ENCODE data around the gene RNF5. TPM values are rescaled to one million over a fixed set of nuclear protein-coding genes. Genes with fewer than 3 reads are reported as not detected.

Gene RNF5
- total RNA-seq, 1 donor = 43.5 TPM

- no peak for TF ChIP-seq CTCF (IDR thresholded peaks at IDR 0.05; ENCODE audit: insufficient read depth, low read length)
- DNase-seq (ENCODE audit: low read depth) = peak; percentile 19
- H3K4me3 ChIP-seq (ENCODE audit: low read depth, low read length) = peak overlapping the region; percentile 80
Measured at GRCh38 chr6:32188381-32189068, 10.3 kb downstream of the RNF5 start.

GRCh38 chr6:32189069-32189741 lies 11.0 kb downstream of the RNF5 start:
- no peak for DNase-seq (ENCODE audit: low read depth)
- no peak for TF ChIP-seq CTCF (IDR thresholded peaks at IDR 0.05; ENCODE audit: insufficient read depth, low read length)

GRCh38 chr6:32189742-32190053 lies 11.5 kb downstream of the RNF5 start:
- DNase-seq (ENCODE audit: low read depth) = no peak
- no peak for TF ChIP-seq CTCF (IDR thresholded peaks at IDR 0.05; ENCODE audit: insufficient read depth, low read length)

More at GRCh38 chr6:32189069-32189741, 11.0 kb downstream of the RNF5 start:
- peak overlapping the region; percentile 80 for H3K4me3 ChIP-seq (ENCODE audit: low read depth, low read length)

GRCh38 chr6:32190054-32190851 lies 12.0 kb downstream of the RNF5 start, which contains the start of gene PBX2:
Gene PBX2, minus strand, starts transcription at chr6:32190202. Its CDS starts 287 bp downstream, at chr6:32189915.
- no peak for TF ChIP-seq CTCF (IDR thresholded peaks at IDR 0.05; ENCODE audit: insufficient read depth, low read length)
- peak; percentile 90 for DNase-seq (ENCODE audit: low read depth)
- H3K4me3 ChIP-seq (ENCODE audit: low read depth, low read length) = peak within 1 kb of the TSS; percentile 80

More at GRCh38 chr6:32189742-32190053, 11.5 kb downstream of the RNF5 start:
- H3K4me3 ChIP-seq (ENCODE audit: low read depth, low read length) = peak overlapping the region; percentile 80

- TF ChIP-seq CTCF (IDR thresholded peaks at IDR 0.05; ENCODE audit: insufficient read depth, low read length) = no peak
- no peak for DNase-seq (ENCODE audit: low read depth)
- peak overlapping the region; percentile 75 for H3K4me3 ChIP-seq (ENCODE audit: low read depth, low read length)
Measured at GRCh38 chr6:32190911-32191677, 12.9 kb downstream of the RNF5 start.

Measured in fibroblast of the aortic adventitia (primary cell).